Astrocyte (in vitro differentiated cells and primary cell): ENCODE measurements around the gene STRBP.

ENCODE experiments used
- EZH2 ChIP-seq: IDR thresholded peaks from 2 replicates; pipeline ENCODE4 v1.6.1; 2012; ENCODE audit warnings: mild to moderate bottlenecking, low read length, inconsistent platforms; ENCODE audit not compliant: insufficient read depth
- TF ChIP-seq, protein P1 (sequence below): IDR thresholded peaks from 2 replicates; pipeline ENCODE4 v1.5.1; 2011; ENCODE audit warnings: low read depth, mild to moderate bottlenecking, inconsistent platforms, low read length, moderate library complexity; ENCODE audit not compliant: insufficient read depth

DNA sequence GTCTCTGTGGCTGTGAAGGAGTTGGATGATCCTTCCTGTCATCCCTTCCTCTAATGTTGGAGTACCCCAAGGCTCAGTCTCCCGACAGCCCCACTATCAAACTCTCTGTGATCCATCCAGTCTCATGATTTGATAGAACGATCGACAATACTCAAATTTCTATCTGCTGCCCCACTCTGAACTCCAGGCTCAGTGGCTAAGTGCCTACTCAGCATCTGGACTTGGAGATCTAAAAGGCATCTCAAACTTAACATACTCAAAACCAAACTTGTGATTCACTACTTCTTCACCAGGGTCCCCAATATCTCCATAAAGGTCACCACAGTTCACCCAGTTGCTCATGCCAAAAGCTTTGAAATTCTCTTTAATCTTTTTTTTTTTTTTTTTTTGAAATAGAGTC lies 15.1 kb upstream of the STRBP start:
- TF ChIP-seq, protein P1, sequence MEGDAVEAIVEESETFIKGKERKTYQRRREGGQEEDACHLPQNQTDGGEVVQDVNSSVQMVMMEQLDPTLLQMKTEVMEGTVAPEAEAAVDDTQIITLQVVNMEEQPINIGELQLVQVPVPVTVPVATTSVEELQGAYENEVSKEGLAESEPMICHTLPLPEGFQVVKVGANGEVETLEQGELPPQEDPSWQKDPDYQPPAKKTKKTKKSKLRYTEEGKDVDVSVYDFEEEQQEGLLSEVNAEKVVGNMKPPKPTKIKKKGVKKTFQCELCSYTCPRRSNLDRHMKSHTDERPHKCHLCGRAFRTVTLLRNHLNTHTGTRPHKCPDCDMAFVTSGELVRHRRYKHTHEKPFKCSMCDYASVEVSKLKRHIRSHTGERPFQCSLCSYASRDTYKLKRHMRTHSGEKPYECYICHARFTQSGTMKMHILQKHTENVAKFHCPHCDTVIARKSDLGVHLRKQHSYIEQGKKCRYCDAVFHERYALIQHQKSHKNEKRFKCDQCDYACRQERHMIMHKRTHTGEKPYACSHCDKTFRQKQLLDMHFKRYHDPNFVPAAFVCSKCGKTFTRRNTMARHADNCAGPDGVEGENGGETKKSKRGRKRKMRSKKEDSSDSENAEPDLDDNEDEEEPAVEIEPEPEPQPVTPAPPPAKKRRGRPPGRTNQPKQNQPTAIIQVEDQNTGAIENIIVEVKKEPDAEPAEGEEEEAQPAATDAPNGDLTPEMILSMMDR: no peak
- no peak for TF ChIP-seq EZH2
